Measurements from ENCODE around the gene TDRD1.
A peak's percentile ranks its signal among the peaks of the same experiment; 100 is the strongest.

Gene TDRD1

DNA sequence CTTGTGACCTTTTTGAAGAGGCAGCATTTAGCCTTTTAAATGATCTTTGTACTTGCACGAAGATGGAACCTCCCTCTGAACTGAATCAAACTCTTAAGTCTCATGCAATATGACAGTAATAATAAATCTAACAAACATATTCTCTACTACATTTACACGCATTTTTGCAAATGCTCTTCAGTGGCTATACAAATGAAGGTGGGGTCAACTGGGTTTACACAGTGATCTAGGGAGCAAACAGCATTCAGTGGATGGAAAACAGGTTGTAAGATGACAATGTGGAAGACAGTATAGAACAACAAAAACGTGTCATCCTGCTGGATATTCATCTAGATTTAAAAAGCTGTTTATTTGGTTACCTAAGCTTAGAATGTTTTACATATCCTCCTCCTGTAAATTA lies 12.7 kb upstream of the TDRD1 start:
- Mint-ChIP-seq H3K9me3 (peaks cover 8% of the 10 kb centered on the region), H3K36me3 (ENCODE audit: low read depth) (peaks cover 41% of the 10 kb centered on the region), H3K27me3 (ENCODE audit: low read depth) (no peaks in the 10 kb centered on the region), H3K4me3 (no peak overlapping the region), H3K4me1 (ENCODE audit: low read depth) (peaks cover 19% of the 10 kb centered on the region), H3K27ac (no peak overlapping the region)

- Mint-ChIP-seq H3K4me3 (no peak overlapping the region), H3K27me3 (ENCODE audit: low read depth) (no peaks in the 10 kb centered on the region), H3K4me1 (ENCODE audit: low read depth) (peaks cover 25% of the 10 kb centered on the region), H3K9me3 (peaks cover 8% of the 10 kb centered on the region), H3K36me3 (ENCODE audit: low read depth) (peaks cover 33% of the 10 kb centered on the region), H3K27ac (no peak overlapping the region)
Observed at GRCh38 chr10:114167985-114168384, 11.2 kb upstream of the TDRD1 start.

DNA sequence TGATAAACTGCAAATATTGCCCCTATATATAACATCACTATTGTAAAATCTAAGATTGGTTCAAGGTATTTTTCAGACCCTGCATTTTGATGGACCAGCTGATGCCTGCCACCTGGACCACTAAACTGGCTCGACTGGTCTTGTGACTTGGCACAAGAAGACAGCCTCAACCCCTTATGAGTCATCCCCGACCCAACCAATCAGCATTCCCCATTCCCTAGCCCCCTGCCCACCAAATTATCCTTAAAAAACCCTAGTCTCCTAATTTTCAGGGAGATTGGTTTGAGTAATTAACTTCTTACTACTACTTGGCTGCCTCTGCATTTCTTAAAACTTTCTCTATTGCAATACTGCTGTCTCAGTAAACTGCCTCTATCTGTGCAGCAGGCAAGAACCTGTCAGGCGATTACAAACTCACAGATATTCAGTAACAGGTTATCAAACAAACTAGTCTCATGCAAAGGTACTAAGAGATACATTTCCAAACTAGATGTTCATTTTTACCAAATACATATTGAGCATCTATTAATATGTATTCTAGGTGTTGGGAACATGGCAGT lies 10.6 kb upstream of the TDRD1 start:
- Mint-ChIP-seq H3K36me3 (ENCODE audit: low read depth) (peaks cover 29% of the 10 kb centered on the region), H3K4me3 (no peak overlapping the region), H3K27ac (no peak overlapping the region), H3K4me1 (ENCODE audit: low read depth) (peaks cover 25% of the 10 kb centered on the region), H3K27me3 (ENCODE audit: low read depth) (no peaks in the 10 kb centered on the region), H3K9me3 (peaks cover 8% of the 10 kb centered on the region)

- Mint-ChIP-seq H3K27me3 (ENCODE audit: low read depth) (peaks cover 22% of the 10 kb centered on the region), H3K4me1 (ENCODE audit: low read depth) (peaks cover 31% of the 10 kb centered on the region), H3K4me3 (peak overlapping the region; percentile 99)
Observed at GRCh38 chr10:114172216-114172615, 6.9 kb upstream of the TDRD1 start.

GRCh38 chr10:114172776-114173602 lies 6.2 kb upstream of the TDRD1 start:
- peaks cover 31% of the 10 kb centered on the region for H3K4me1 Mint-ChIP-seq (ENCODE audit: low read depth)

More at GRCh38 chr10:114172216-114172615, 6.9 kb upstream of the TDRD1 start:
- Mint-ChIP-seq H3K27ac (peak overlapping the region; percentile 14), H3K36me3 (ENCODE audit: low read depth) (peaks cover 19% of the 10 kb centered on the region), H3K9me3 (peaks cover 8% of the 10 kb centered on the region)

DNA sequence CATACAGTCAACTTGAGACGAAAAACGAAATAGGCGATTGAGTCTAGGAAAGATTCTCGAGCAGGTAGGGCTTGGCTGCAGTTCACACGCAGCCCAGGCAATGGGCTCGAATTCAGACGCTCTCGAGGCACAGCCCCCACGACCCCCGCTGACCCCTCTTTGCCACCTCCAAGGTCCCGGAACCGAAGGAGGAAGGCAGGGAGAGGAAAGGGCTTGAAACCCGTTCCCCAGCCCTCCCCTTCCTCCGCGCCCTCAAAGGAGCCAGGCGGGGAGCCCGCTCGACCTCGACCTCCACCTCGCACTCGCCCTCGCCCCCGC lies 5.6 kb upstream of the TDRD1 start:
- H3K4me3 Mint-ChIP-seq = peak overlapping the region; percentile 99
- peaks cover 24% of the 10 kb centered on the region for H3K27me3 Mint-ChIP-seq (ENCODE audit: low read depth)
- peak overlapping the region; percentile 99 for H3K27ac Mint-ChIP-seq
- peaks cover 12% of the 10 kb centered on the region for H3K36me3 Mint-ChIP-seq (ENCODE audit: low read depth)
- peaks cover 4% of the 10 kb centered on the region for H3K9me3 Mint-ChIP-seq
- H3K4me1 Mint-ChIP-seq (ENCODE audit: low read depth) = peaks cover 27% of the 10 kb centered on the region

More at GRCh38 chr10:114172776-114173602, 6.2 kb upstream of the TDRD1 start:
- peak overlapping the region; percentile 99 for H3K27ac Mint-ChIP-seq
- H3K27me3 Mint-ChIP-seq (ENCODE audit: low read depth) = peaks cover 24% of the 10 kb centered on the region
- H3K4me3 Mint-ChIP-seq = peak overlapping the region; percentile 99
- H3K9me3 Mint-ChIP-seq = peaks cover 8% of the 10 kb centered on the region
- peaks cover 15% of the 10 kb centered on the region for H3K36me3 Mint-ChIP-seq (ENCODE audit: low read depth)

DNA sequence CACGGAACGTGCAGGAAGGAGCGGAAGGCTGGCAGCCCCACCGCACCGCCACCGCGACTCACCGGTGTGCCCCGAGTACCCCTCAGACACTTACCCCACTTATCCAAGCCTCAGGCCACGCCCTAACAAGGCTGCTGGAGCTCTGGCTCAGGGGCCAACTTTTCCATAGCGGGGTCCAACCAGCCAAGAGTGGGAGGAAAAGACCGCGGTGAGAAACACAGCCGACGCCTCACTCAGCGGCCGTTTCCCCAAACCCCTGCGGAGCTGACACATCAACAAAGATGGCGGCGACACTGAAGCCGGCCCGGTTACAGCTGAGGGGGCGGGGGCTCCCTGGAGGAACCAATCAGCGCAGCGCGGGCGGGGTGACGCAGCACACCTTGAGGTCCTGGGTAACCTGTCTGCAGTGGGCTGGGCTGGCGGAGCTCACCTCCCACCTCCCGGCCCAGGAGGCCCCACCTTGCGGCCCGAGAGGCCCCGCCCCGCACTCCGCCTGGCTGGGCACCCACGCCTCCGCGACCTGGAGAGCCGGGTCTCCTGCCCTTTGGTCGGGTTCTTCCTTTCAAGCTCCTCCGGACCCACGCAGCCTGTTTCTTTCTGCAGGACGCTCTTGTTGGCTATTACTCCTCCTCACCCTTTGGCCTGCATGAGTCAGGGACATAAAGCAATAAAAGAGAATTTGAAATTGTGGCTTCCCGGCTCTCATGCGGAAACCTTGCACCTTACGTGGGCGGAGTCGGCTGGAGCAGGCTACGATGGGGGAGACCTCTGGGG lies 5.0 kb upstream of the TDRD1 start, which contains the start of gene CCDC186:
CCDC186 (minus strand) TSS at position 283 of the 774 bp plus-strand sequence. CDS start 10,935 bp downstream, outside the sequence.
- Mint-ChIP-seq H3K27me3 (ENCODE audit: low read depth) (peaks cover 26% of the 10 kb centered on the region), H3K4me3 (peak within 1 kb of the TSS; percentile 99), H3K27ac (peak within 1 kb of the TSS; percentile 99), H3K36me3 (ENCODE audit: low read depth) (peaks cover 9% of the 10 kb centered on the region), H3K4me1 (ENCODE audit: low read depth) (peaks cover 26% of the 10 kb centered on the region), H3K9me3 (no peaks in the 10 kb centered on the region)

GRCh38 chr10:114174695-114175188 lies 4.4 kb upstream of the TDRD1 start:
- Mint-ChIP-seq H3K9me3 (no peaks in the 10 kb centered on the region), H3K36me3 (ENCODE audit: low read depth) (peaks cover 9% of the 10 kb centered on the region), H3K27me3 (ENCODE audit: low read depth) (peaks cover 27% of the 10 kb centered on the region), H3K27ac (peak overlapping the region; percentile 78), H3K4me3 (peak overlapping the region; percentile 99), H3K4me1 (ENCODE audit: low read depth) (peaks cover 26% of the 10 kb centered on the region)

DNA sequence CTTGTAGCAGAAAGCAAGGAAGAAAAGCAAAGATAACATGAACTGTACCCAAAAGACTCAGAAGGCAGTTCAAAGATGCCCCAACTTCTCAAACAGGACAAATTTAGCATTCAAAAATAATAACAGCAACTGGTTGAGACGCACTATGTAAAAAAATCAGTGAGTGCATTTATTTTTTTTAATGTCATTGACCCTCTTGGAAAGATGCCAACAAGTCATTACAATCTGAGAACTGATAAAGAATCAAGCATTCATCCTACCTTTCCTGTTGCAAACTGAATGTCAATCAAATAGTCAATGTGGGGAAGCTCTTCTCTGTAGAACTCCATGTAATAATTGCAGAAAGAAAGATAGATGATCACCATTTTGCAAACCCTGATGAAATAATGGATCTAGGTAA lies 3.5 kb upstream of the TDRD1 start:
- Mint-ChIP-seq H3K36me3 (ENCODE audit: low read depth) (peaks cover 4% of the 10 kb centered on the region), H3K27ac (no peak overlapping the region), H3K27me3 (ENCODE audit: low read depth) (peaks cover 27% of the 10 kb centered on the region), H3K9me3 (no peaks in the 10 kb centered on the region), H3K4me3 (no peak overlapping the region), H3K4me1 (ENCODE audit: low read depth) (peaks cover 26% of the 10 kb centered on the region)

DNA sequence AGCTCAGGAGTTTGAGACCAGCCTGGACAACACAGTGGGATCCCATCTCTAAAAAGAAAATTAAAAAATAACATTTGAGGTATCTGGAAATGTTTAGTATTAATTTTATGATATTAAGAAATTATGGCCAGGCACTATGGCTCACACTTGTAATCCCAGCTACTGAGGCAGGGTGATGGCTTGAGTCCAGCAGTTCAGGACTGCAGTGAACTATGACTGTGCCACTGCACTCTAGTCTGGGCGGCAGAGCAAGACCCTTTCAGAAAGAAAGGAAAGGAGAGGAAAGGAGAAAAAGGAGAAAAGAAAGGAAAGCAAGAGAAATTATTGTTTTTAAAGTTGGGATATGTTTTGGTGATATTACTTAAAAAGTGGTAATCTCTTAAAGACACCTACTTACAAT lies 2.6 kb upstream of the TDRD1 start:
- H3K27ac Mint-ChIP-seq = no peak overlapping the region
- H3K27me3 Mint-ChIP-seq (ENCODE audit: low read depth) = peaks cover 27% of the 10 kb centered on the region

DNA sequence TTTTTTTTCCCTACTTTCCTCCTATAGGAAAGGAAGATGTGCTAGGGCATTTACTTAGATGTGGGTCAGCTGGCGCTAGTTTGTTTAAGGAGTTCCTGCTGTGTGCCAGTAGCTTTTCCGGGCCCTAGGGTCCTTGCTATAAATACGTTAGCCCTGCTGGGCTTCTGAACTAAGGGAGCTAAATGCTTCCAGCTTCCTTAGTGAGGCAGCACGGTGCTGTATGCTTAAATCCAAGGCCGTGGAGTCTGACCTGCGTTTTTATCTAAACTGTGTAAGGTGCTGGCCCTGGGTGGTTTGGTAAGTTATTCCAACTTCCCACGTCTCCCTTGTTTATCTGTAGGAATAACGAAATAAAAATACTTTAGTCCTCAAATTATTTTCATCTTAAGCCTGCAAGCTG lies 594 bp downstream of the TDRD1 start:
- Mint-ChIP-seq H3K36me3 (ENCODE audit: low read depth) (no peaks in the 10 kb centered on the region), H3K4me1 (ENCODE audit: low read depth) (peaks cover 3% of the 10 kb centered on the region), H3K27ac (no peak overlapping the region), H3K9me3 (no peaks in the 10 kb centered on the region), H3K4me3 (no peak overlapping the region), H3K27me3 (ENCODE audit: low read depth) (peaks cover 24% of the 10 kb centered on the region)

More for the DNA sequence above, 2.6 kb upstream of the TDRD1 start:
- Mint-ChIP-seq H3K9me3 (no peaks in the 10 kb centered on the region), H3K4me1 (ENCODE audit: low read depth) (peaks cover 26% of the 10 kb centered on the region), H3K4me3 (no peak overlapping the region), H3K36me3 (ENCODE audit: low read depth) (peaks cover 3% of the 10 kb centered on the region)

GRCh38 chr10:114180937-114181336 lies 1.8 kb downstream of the TDRD1 start:
- peaks cover 13% of the 10 kb centered on the region for H3K27me3 Mint-ChIP-seq (ENCODE audit: low read depth)
- H3K4me3 Mint-ChIP-seq = no peak overlapping the region
- no peaks in the 10 kb centered on the region for H3K4me1 Mint-ChIP-seq (ENCODE audit: low read depth)
- no peaks in the 10 kb centered on the region for H3K9me3 Mint-ChIP-seq
- no peaks in the 10 kb centered on the region for H3K36me3 Mint-ChIP-seq (ENCODE audit: low read depth)
- H3K27ac Mint-ChIP-seq = no peak overlapping the region

GRCh38 chr10:114181971-114182370 lies 2.8 kb downstream of the TDRD1 start:
- H3K27ac Mint-ChIP-seq = no peak overlapping the region
- H3K9me3 Mint-ChIP-seq = no peaks in the 10 kb centered on the region
- peaks cover 10% of the 10 kb centered on the region for H3K27me3 Mint-ChIP-seq (ENCODE audit: low read depth)
- H3K36me3 Mint-ChIP-seq (ENCODE audit: low read depth) = no peaks in the 10 kb centered on the region
- H3K4me3 Mint-ChIP-seq = no peak overlapping the region
- H3K4me1 Mint-ChIP-seq (ENCODE audit: low read depth) = no peaks in the 10 kb centered on the region

- Mint-ChIP-seq H3K27ac (no peak overlapping the region), H3K36me3 (ENCODE audit: low read depth) (no peaks in the 10 kb centered on the region), H3K9me3 (no peaks in the 10 kb centered on the region), H3K4me1 (ENCODE audit: low read depth) (no peaks in the 10 kb centered on the region), H3K27me3 (ENCODE audit: low read depth) (peaks cover 16% of the 10 kb centered on the region), H3K4me3 (no peak overlapping the region)
Observed at GRCh38 chr10:114183563-114183962, 4.4 kb downstream of the TDRD1 start.

Data from T-helper 1 cell treated with Interleukin-12 subunit alpha and Interleukin-12 subunit beta and Interleukin-4 antibody, amounts not matched to agents 30 μg/mL and 1 μg/mL, for 36 hours (primary cell).